GM19455 (cell line): ENCODE measurements around the gene ADAM33.

Experiments used
- ATAC-seq: cut with Tn5 transposase; IDR thresholded peaks from one replicate; pipeline ENCODE4 v1.9.1; 2021; ENCODE audit not compliant: unreplicated experiment

Gene ADAM33

GRCh38 chr20:3652221-3652620, 29.6 kb downstream of the ADAM33 start:
- no peak for ATAC-seq

DNA sequence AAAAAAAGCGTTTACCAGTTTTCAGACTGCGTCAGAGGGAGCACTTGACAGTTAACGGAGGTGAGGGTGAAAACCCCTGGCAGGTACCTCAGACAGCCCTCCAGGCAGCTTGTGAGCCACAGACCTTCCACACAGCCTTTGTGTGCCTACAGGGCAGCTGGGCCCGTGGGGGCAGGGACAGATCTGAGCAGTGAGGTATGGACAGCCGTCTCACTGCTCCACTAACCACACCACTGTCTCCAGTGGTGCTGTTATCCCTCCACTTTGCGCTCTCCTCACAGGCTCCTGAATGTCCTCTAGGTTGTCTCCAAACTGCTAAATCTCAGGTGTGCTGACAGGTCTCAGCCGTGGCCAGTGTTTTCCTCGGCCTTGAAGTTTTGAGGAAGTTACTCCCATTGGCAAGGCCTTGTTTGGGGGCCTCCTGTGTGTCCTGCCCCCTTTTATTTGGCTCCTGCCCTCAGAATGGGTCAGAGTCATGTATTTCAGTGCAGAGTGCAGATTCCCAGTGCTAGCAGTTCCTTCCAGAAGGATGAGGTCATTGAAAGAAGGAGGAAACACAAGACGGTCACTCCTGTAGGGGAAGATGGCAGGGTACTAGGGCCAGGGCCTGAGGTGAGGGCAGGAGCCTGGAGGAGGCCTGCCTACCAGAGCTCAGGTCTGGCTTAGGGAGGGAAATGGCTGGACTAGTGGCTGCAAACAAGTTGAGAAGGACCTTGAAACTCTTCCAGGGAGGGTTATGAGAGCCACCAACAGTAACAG, 30.4 kb downstream of the ADAM33 start:
- no peak for ATAC-seq

DNA sequence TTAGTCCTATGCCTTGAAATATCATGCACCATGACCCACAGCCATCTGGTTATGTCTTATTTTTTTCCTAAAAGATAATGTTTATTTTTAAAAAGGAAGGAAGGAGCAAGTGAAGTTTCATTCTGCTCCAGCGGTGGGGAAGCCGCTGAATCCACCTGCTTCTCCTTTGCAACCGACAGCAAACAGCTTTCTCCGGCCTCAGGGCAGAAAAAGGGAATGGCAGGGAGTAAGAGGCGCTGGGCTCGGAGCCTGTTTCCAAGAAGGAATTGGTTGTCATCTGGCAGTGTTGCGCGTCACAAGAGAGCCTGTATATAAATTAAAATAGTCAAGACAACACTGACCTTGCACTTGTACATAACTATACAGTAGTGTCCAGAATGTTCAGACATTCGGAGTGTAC, 32.9 kb downstream of the ADAM33 start:
- no peak for ATAC-seq

DNA sequence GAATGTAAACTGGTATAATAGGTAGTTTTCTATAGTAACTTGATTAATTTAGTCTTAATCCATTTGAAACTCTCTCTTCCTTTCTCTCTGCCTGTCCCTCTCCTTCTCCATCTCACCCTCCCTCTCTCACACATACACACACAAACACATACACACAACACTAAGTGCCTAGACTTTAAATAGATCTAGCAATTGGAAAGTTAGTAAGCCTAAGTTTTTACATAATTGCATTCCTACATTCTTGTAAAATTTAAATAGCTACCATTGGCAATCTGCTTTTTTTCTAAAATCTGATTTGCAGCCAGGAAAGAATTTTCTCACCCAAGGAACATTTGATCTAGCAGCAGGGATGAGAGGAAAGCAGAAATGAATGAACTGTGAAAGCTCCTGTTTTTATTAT, 34.3 kb downstream of the ADAM33 start:
- no peak for ATAC-seq

- ATAC-seq = no peak
These were observed 35.2 kb downstream of the ADAM33 start for GRCh38 chr20:3646651-3647050.

GRCh38 chr20:3646067-3646440, 35.8 kb downstream of the ADAM33 start:
- ATAC-seq = no peak

DNA sequence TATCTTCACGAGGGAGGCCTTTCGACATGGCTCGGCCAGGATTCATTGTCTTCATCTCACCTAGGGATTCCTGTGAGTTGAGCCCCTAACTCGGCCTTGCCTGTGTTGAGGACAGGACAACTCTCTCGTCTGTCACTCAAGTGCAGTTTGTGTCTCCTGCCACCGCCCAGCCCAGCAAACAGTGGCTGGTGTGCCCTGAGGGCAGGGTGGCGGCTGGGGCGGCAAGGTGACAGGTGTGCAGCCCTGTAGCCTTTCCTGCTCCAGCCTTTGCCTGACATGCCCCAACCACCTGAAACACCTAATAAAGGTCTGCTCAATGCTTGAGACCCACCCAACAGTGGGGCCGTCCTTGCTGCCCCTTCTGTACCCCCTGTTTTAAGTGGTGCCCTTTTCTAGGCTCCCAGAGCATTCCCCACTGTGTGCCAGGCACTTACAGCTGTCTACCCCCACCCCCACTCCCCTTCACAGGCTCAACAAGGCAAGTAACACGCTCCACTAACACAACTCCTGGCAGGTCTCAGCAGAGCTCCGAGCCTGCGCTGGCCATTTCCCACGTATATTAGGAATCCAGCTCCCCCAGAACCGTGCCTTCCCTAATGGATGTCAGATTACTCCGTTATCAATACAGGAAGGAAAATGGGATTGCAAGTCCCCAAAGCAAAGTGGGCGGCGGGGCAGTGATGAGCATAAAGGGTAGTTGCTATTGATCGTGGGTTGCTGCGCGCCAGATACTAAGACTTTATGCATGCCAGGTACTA, 36.3 kb downstream of the ADAM33 start:
- no peak for ATAC-seq

- ATAC-seq = no peak
These were observed 41.6 kb downstream of the ADAM33 start for GRCh38 chr20:3640259-3640658.

DNA sequence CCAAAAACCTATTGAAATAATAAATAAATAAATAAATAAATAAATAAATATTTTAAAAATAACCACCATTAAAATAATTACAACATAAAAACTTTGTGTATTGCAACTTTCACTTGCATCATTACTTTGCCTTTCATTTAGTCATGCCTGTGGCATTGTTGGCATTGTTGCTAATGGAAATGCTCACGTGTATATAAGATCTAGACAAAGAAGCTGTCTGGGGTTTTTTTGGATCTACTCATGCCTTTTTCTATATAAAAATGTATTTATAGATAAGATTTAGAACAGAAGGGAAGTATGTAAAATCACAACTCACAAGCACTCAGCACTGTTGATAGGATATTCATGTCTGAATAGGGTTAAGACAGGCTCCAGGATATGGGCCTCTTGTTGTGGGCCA, 46.5 kb downstream of the ADAM33 start:
- no peak for ATAC-seq

DNA sequence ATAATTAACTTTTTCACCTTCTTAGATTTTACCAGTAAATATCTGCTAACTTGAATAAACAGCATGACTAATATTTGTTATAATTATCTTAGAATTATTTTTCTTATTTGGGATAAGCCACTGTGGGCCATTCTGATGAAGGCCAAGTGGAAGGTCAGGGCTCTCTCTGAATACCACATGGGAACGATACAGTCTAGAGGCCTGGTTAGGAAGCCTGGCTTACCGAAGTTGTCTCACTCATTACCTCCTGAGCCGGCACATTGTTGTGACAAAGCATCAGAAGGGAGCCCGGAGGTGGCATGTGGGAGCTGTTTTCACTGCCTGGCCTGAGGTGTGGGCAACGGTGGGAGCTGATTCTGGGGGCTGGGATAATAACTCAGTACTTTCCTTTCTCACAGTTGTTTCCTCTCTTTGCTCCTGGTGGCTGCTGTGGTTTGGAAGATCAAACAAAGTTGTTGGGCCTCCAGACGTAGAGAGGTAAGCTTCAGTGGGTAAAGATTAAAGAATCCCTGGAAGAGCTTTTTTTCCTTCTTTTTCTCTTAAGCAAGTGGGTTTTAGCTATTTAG, 47.8 kb downstream of the ADAM33 start:
- no peak for ATAC-seq

DNA sequence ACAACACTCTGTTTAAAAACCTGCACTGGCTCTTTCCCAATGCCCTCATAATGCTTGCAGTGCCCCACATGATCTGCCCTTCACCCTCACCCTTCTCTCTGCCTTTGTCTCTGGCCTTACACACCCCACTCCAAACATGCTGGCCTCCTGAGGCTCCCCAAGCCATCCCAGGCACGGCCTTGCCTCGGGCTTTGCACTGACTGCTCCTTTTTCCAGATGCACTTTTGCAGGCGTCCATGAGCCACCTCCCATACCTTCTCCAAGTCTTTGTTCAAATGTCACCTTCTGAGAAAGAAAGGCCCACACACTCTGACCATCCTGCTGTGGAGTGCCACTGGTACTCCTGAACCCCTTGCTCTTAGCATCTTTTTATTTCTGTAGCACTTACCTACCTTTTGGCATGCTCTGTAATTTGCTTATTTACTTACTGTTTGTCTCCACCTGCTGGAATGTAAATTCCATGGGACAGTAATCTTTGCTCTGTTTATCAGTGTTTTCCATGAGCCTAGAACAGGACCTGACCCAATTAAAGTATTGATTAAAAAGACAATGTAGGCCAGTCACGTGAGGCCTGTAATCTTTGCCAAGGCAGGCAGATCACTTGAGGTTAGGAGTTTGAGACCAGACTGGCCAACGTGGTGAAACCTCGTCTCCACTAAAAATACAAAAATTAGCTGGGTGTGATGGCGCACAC, 49.4 kb downstream of the ADAM33 start:
- no peak for ATAC-seq

- no peak for ATAC-seq
These were observed 50.3 kb downstream of the ADAM33 start for GRCh38 chr20:3631534-3631933.

DNA sequence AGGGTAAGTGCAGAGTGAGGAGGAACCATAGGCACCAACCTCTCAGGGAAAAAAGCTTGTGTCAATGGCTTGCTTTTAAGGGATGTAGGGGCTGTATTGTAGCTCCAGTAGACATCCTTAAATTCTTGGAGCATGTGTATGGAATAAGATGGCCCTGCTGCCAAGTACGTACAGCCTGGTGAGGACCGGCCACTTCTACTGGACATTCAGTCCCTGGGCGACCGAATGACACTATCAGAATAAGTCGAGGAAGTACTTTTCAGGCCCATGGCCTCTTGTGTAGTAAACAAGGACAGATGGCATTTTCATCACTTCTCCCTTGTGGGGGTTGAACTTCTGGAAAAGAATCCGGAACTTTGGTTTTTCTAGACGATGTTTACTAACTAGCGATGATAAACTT, 51.4 kb downstream of the ADAM33 start:
- no peak for ATAC-seq

- ATAC-seq = no peak
These were observed 51.9 kb downstream of the ADAM33 start for GRCh38 chr20:3629893-3630292.

DNA sequence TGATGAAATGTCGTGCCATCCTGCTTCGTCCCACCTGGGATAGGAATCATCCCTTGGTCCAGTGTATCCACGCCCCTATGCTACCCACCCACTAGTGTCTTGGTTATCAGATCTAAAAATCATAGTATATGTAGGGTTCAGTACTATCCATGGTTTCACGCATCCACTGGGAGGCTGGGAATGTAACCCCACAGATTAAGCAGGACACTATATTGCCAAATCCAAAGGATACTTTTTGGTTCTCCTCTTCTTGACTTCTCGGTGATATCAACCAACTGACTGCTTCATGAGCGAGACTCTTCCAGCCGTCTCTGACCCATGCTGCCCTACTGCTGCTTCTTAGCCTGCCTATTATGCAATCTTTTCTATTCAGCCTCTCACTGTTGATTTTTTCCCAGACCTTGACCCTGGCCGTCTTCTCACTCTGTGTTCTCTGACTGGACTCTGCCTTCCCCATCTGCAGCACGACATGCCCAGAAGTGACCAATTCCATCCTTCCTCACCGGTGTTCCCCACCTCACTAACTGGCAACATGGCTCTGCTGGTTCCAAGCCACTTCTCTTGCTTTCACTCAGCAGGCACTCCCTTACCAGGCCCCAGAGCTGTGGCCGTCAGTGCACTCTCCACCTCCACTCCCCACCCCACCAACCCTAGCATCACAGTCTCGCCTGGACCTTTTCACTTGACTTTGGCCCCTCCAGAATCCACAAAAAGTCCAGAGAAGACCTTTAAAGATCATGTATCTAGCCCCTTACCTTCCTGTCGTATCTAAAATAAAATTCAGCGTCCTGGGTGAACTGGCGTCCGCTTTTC, 53.1 kb downstream of the ADAM33 start:
- ATAC-seq = no peak

DNA sequence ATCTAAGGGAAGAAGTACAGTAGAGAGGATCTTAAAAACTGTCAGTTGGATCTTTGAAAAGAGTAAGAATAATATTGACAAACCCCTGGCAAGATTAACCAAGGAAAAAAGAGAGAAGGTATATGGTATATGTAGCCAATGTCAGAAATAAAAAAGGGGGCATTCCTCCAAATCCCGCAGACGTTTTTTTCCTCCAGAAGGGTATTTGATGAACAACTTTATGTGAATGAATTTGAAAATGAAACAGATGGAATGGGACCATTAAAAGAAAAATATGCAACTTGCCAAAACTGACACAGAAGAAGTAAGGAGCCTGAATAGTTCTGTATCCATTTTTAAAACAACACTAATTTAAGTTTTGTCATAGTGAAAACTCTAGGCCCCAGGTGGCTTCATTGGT, 54.3 kb downstream of the ADAM33 start:
- ATAC-seq = no peak

DNA sequence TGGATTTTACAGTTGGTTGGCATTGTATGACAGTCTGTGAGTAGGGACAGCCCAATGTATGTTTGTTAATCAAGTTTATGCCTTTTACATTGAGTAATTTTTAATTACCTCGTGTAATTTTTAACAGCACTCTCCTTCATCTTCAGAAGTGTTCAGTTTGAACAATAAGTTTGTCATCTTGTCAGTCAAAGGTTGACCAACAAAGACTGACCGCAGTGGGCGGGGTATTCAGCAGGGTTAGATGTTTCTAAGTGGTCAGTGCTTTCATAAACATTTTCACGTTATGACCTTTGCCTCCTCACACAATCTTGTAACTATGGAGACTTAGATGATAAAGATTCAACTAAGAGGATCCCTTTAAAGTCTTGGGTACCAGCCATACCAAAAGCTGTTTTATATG, 59.4 kb downstream of the ADAM33 start:
- no peak for ATAC-seq

DNA sequence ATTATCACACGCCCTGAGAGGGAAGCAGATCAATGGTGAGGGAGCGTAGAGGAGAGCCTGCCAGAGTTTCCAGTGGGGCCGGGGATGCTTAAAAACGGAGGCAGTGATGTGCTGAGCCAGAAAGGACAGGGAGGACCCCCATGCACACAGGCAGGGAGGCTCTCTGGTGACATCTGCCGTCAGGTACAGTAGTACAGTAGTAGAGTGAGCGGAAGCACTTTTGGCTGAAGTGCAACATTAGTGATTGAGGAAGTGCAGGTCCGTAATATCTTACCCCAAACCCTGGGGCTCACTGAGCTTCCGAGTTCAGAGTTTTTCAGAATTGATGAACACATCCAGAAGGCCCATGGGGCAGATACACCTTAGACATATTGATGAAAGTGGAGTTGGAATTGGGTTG, 60.7 kb downstream of the ADAM33 start:
- ATAC-seq = no peak
